Panc1 (cell line): ENCODE results near the gene TRAF5.
"Not testable (repeated sequence)": the region's sequence is repeated elsewhere in the genome, so short reads cannot be mapped to it uniquely, and the experiment has no call there.

Experiments
- CTCF ChIP-seq: fragments of 450-650 bp; IDR thresholded peaks from 2 replicates; pipeline ENCODE4 v1.5.1; 2017; ENCODE audit warnings: mild to moderate bottlenecking
- POLR2AphosphoS5 ChIP-seq: IDR thresholded peaks from 2 replicates; pipeline ENCODE4 v1.6.1; 2012; ENCODE audit warnings: mild to moderate bottlenecking, low read depth, low read length, moderate library complexity
- REST ChIP-seq, 2 experiments: IDR thresholded peaks; 2 replicates each; pipeline ENCODE4 v1.6.1; 2011 to 2012; ENCODE audit warnings: low read depth in 2 of 2, control low read depth in 1 of 2, low read length in 1 of 2, mild to moderate bottlenecking in 1 of 2, moderate library complexity in 1 of 2; ENCODE audit not compliant: insufficient read depth in 1 of 2

- peak; percentile 76 for TF ChIP-seq CTCF
- TF ChIP-seq POLR2AphosphoS5; REST (IDR thresholded peaks at IDR 0.05; ENCODE audit: insufficient read depth in 1 of 2, low read depth in 2 of 2, low read length in 1 of 2): not testable (repeated sequence)
Observed at GRCh38 chr1:211416246-211416627, 89.6 kb downstream of the TRAF5 start.
